ENCODE data around the gene TRABD2B.

TRABD2B gene

DNA sequence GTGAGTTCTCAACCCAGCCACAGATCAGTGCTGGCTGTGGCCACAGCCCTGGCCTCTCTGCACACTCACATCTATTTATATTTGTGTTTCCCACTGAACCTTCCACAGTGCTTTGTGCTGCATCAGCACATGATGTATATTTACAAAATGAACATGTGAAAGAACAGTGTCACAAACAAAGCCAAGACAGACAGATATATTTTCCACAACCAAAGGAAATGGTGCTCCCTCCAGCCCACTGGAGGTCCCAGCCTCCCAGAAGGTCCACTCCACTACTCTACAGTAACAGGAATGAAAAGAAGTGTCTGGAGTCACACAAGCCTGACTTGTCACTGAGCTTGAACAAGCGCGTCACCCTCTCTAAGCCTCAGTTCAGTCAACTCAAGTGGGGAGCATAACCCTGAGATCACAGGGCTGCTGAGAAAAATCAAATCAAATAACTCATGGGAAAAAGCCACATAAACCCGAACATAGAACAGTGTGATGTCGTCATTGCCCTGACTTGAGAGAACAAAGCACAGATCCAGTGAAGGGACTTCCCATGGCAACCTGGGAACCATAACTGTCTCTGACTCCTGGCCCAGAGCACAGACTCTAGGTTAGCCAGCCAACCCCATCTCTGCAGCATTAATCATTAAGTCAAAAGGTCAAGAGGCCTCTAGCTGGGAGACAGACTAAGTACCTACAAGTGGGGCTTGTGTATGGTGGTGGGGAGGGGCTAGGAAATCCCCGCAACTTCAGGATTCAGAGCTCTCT is 121.2 kb downstream of the TRABD2B start:
- no peak for DNase-seq (ENCODE audit: extremely low read depth, insufficient read length)
- Histone ChIP-seq H3K27me3 (replicated peaks; ENCODE audit: control insufficient read depth, insufficient read depth, low read length) (no peaks in the 10 kb centered on the region), H3K36me3 (ENCODE audit: control insufficient read depth, insufficient read depth, low read length) (no peaks in the 10 kb centered on the region), H3K4me3 (replicated peaks; ENCODE audit: low read depth, low read length) (no peak overlapping the region)
- TF ChIP-seq, protein P1, sequence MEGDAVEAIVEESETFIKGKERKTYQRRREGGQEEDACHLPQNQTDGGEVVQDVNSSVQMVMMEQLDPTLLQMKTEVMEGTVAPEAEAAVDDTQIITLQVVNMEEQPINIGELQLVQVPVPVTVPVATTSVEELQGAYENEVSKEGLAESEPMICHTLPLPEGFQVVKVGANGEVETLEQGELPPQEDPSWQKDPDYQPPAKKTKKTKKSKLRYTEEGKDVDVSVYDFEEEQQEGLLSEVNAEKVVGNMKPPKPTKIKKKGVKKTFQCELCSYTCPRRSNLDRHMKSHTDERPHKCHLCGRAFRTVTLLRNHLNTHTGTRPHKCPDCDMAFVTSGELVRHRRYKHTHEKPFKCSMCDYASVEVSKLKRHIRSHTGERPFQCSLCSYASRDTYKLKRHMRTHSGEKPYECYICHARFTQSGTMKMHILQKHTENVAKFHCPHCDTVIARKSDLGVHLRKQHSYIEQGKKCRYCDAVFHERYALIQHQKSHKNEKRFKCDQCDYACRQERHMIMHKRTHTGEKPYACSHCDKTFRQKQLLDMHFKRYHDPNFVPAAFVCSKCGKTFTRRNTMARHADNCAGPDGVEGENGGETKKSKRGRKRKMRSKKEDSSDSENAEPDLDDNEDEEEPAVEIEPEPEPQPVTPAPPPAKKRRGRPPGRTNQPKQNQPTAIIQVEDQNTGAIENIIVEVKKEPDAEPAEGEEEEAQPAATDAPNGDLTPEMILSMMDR (IDR thresholded peaks at IDR 0.05; ENCODE audit: insufficient read depth, low read length, poor library complexity, severe bottlenecking) = no peak

DNA sequence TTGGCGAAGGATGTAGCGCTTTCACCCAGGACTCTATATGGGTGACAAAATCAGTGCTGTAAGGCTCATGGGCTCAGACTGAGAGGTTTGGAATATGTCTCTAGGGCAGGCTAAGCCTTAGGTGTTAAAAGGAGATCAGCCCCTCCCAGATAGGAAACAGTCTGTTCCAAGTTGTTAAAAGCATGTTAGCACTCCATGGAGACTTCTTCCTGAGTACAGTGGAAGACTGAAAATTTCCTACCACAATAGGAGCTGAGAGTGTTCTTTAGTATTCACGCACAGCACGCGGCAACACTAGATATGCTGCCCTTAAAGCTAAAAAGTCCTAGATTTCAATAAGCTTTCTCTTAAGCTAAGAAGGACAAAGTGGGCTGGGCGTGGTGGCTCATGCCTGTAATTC is 122.1 kb downstream of the TRABD2B start:
- H3K27me3 ChIP-seq (replicated peaks; ENCODE audit: control insufficient read depth, insufficient read depth, low read length) = no peaks in the 10 kb centered on the region
- no peak for DNase-seq (ENCODE audit: extremely low read depth, insufficient read length)
- H3K4me3 ChIP-seq (replicated peaks; ENCODE audit: low read depth, low read length) = no peak overlapping the region
- TF ChIP-seq, protein P1 (IDR thresholded peaks at IDR 0.05; ENCODE audit: insufficient read depth, low read length, poor library complexity, severe bottlenecking) = no peak
- no peaks in the 10 kb centered on the region for H3K36me3 ChIP-seq (ENCODE audit: control insufficient read depth, insufficient read depth, low read length)

DNA sequence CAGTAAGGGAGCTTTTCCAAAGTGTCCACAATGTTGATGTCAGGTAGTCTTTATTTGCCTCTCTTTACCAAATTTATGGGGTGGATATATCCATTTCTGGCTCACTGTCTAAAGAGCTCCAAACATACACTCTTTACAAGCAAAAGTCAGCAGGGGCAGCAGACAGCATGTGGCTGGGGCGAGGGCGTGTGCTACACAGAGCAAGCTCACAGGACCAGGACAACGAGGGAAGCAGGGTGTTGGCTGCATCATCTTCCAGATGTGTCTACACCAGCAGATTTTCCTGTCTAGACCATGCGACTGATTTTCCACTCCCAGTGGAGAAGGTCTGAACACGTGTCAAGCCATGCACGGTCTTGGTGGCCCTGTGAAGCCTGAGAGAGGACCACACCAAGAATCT is 123.8 kb downstream of the TRABD2B start:
- Histone ChIP-seq H3K27me3 (replicated peaks; ENCODE audit: control insufficient read depth, insufficient read depth, low read length) (no peaks in the 10 kb centered on the region; the same call in 1 of the 2 replicates), H3K36me3 (ENCODE audit: control insufficient read depth, insufficient read depth, low read length) (no peaks in the 10 kb centered on the region), H3K4me3 (replicated peaks; ENCODE audit: low read depth, low read length) (no peak overlapping the region)
- DNase-seq (ENCODE audit: extremely low read depth, insufficient read length) = no peak
- TF ChIP-seq, protein P1 (IDR thresholded peaks at IDR 0.05; ENCODE audit: insufficient read depth, low read length, poor library complexity, severe bottlenecking) = no peak

DNA sequence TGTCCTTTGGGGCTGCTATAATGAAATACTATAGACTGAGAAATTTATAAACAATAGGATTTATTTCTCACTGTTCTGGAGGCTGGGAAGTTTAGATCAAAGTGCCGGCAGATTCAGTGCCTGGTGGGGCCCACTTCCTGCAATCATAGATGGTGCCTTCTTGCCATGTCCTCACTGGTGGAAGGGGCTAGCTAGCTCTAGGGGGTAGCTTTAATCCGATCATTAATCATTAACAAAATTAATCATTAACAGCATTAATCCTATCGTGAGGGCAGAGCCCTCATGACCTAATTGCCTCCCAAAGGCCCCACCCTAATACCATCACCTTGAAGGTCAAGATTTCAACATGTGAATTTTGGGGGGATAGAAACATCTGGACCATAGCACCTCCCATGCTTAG is 124.3 kb downstream of the TRABD2B start:
- H3K36me3 ChIP-seq (ENCODE audit: control insufficient read depth, insufficient read depth, low read length) = no peaks in the 10 kb centered on the region
- no peaks in the 10 kb centered on the region; the same call in 1 of the 2 replicates for H3K27me3 ChIP-seq (replicated peaks; ENCODE audit: control insufficient read depth, insufficient read depth, low read length)
- TF ChIP-seq, protein P1 (IDR thresholded peaks at IDR 0.05; ENCODE audit: insufficient read depth, low read length, poor library complexity, severe bottlenecking) = no peak
- no peak overlapping the region for H3K4me3 ChIP-seq (replicated peaks; ENCODE audit: low read depth, low read length)
- no peak for DNase-seq (ENCODE audit: extremely low read depth, insufficient read length)

DNA sequence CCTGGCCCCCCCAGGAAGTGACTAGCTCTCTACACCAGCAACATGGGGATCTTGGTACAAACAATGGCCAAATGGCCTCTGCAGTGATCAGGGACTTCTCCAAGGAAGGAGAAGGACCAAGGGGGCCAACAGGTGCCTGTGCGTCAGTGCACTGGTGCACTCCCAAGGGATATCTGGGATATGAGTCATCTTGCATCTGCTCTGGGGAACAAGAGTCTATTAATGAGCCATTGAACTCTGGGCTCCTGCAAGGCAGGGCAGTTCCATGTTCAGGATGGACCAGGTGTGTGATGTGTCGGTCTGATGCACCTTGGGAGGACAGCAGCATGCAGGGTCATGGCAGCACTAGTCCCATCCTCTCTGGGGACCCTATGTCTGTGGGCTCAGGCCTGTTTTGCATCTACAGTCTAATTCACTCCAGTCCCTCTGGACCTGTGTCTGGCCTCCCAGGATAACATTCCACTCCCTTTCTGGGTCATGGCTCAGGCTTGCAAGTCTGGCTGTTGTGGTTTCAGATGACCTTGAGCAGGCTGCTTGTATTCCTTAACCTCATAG is 125.3 kb downstream of the TRABD2B start:
- TF ChIP-seq, protein P1 (IDR thresholded peaks at IDR 0.05; ENCODE audit: insufficient read depth, low read length, poor library complexity, severe bottlenecking) = no peak
- H3K36me3 ChIP-seq (ENCODE audit: control insufficient read depth, insufficient read depth, low read length) = no peaks in the 10 kb centered on the region
- no peak overlapping the region for H3K4me3 ChIP-seq (replicated peaks; ENCODE audit: low read depth, low read length)
- DNase-seq (ENCODE audit: extremely low read depth, insufficient read length) = no peak
- H3K27me3 ChIP-seq (replicated peaks; ENCODE audit: control insufficient read depth, insufficient read depth, low read length) = no peaks in the 10 kb centered on the region; the same call in 1 of the 2 replicates
